Measurements from ENCODE around the gene GARNL3.

GARNL3 gene

GRCh38 chr9:127390248-127390545 lies 125.6 kb downstream of the GARNL3 start:
- peaks cover 7 to 13% of the 10 kb centered on the region in 2 donors for H3K4me1 Mint-ChIP-seq
- H3K27me3 Mint-ChIP-seq: peaks cover 21 to 58% of the 10 kb centered on the region in 2 donors
- DNase-seq (no peak), ATAC-seq (replicated peaks) (no peak)
- H3K36me3 Mint-ChIP-seq: no peaks in the 10 kb centered on the region
- H3K4me3 Mint-ChIP-seq: no peak overlapping the region
- H3K27ac Mint-ChIP-seq: no peak overlapping the region
- H3K9me3 Mint-ChIP-seq: no peaks in the 10 kb centered on the region

- Mint-ChIP-seq H3K4me3 (no peak overlapping the region), H3K36me3 (no peaks in the 10 kb centered on the region), H3K9me3 (no peaks in the 10 kb centered on the region), H3K27ac (no peak overlapping the region), H3K27me3 (peaks cover 19 to 54% of the 10 kb centered on the region in 2 donors), H3K4me1 (peaks cover 7 to 13% of the 10 kb centered on the region in 2 donors)
- ATAC-seq (replicated peaks) (no peak), DNase-seq (no peak)
Measured at GRCh38 chr9:127390563-127390962, 126.0 kb downstream of the GARNL3 start.

- ATAC-seq (replicated peaks) (no peak), DNase-seq (no peak)
- no peak overlapping the region for H3K4me3 Mint-ChIP-seq
- peaks cover 11 to 20% of the 10 kb centered on the region in 2 donors for H3K4me1 Mint-ChIP-seq
- no peak overlapping the region for H3K27ac Mint-ChIP-seq
- no peaks in the 10 kb centered on the region for H3K9me3 Mint-ChIP-seq
- peaks cover 9 to 38% of the 10 kb centered on the region in 2 donors for H3K27me3 Mint-ChIP-seq
- H3K36me3 Mint-ChIP-seq: no peaks in the 10 kb centered on the region
Measured at GRCh38 chr9:127392166-127392565, 127.6 kb downstream of the GARNL3 start.

GRCh38 chr9:127392976-127393375 lies 128.4 kb downstream of the GARNL3 start:
- Mint-ChIP-seq H3K36me3 (no peaks in the 10 kb centered on the region), H3K4me1 (peaks cover 12 to 21% of the 10 kb centered on the region in 2 donors)
- DNase-seq: no peak

GRCh38 chr9:127393645-127394044 lies 129.1 kb downstream of the GARNL3 start:
- no peaks in the 10 kb centered on the region for H3K9me3 Mint-ChIP-seq

More at GRCh38 chr9:127392976-127393375, 128.4 kb downstream of the GARNL3 start:
- no peak overlapping the region for H3K27ac Mint-ChIP-seq
- H3K4me3 Mint-ChIP-seq: no peak overlapping the region
- ATAC-seq (replicated peaks): no peak
- H3K9me3 Mint-ChIP-seq: no peaks in the 10 kb centered on the region
- peaks cover 9 to 38% of the 10 kb centered on the region in 2 donors for H3K27me3 Mint-ChIP-seq

GRCh38 chr9:127395497-127396252 lies 131.1 kb downstream of the GARNL3 start:
- peak overlapping the region; percentile 79 to 88 for H3K4me3 Mint-ChIP-seq

More at GRCh38 chr9:127393645-127394044, 129.1 kb downstream of the GARNL3 start:
- H3K36me3 Mint-ChIP-seq: no peaks in the 10 kb centered on the region
- H3K27ac Mint-ChIP-seq: no peak overlapping the region
- H3K4me3 Mint-ChIP-seq: no peak overlapping the region
- peaks cover 15 to 21% of the 10 kb centered on the region in 2 donors for H3K4me1 Mint-ChIP-seq
- ATAC-seq (replicated peaks): no peak
- H3K27me3 Mint-ChIP-seq: peaks cover 12 to 38% of the 10 kb centered on the region in 2 donors
- DNase-seq: no peak

GRCh38 chr9:127396253-127396807 lies 131.8 kb downstream of the GARNL3 start:
- DNase-seq (no peak), ATAC-seq (replicated peaks) (no peak)
- peaks cover 12 to 18% of the 10 kb centered on the region in 2 donors for H3K4me1 Mint-ChIP-seq
- no peaks in the 10 kb centered on the region for H3K9me3 Mint-ChIP-seq
- peak overlapping the region; percentile 15 for H3K27ac Mint-ChIP-seq
- peaks cover 3 to 26% of the 10 kb centered on the region in 2 donors for H3K27me3 Mint-ChIP-seq
- H3K4me3 Mint-ChIP-seq: peak overlapping the region; percentile 79 to 88
- peaks cover 2 to 3% of the 10 kb centered on the region in 2 donors for H3K36me3 Mint-ChIP-seq

More at GRCh38 chr9:127395497-127396252, 131.1 kb downstream of the GARNL3 start:
- Mint-ChIP-seq H3K4me1 (peaks cover 12 to 18% of the 10 kb centered on the region in 2 donors), H3K27ac (peak overlapping the region; percentile 15), H3K9me3 (no peaks in the 10 kb centered on the region), H3K36me3 (peaks cover 2 to 3% of the 10 kb centered on the region in 2 donors), H3K27me3 (peaks cover 3 to 27% of the 10 kb centered on the region in 2 donors)
- DNase-seq (no peak), ATAC-seq (replicated peaks) (no peak)

- DNase-seq (peak; percentile 99), ATAC-seq (replicated peaks) (peak; percentile 95 to 96)
- Mint-ChIP-seq H3K4me1 (peaks cover 12 to 18% of the 10 kb centered on the region in 2 donors), H3K9me3 (no peaks in the 10 kb centered on the region), H3K27me3 (peaks cover 3 to 22% of the 10 kb centered on the region in 2 donors), H3K4me3 (peak within 1 kb of the TSS; percentile 85 to 88), H3K27ac (peak within 1 kb of the TSS; percentile 76), H3K36me3 (peaks cover 3 to 4% of the 10 kb centered on the region in 2 donors)
Measured at GRCh38 chr9:127396808-127397645, 132.5 kb downstream of the GARNL3 start, which contains the start of gene SLC2A8. Gene SLC2A8 (plus strand): TSS chr9:127397169. CDS start chr9:127397231, 62 bp downstream.

GRCh38 chr9:127397646-127398274 lies 133.2 kb downstream of the GARNL3 start:
- Mint-ChIP-seq H3K27me3 (peaks cover 3 to 14% of the 10 kb centered on the region in 2 donors), H3K9me3 (no peaks in the 10 kb centered on the region), H3K4me3 (peak overlapping the region; percentile 85 to 88), H3K27ac (peak overlapping the region; percentile 76), H3K36me3 (peaks cover 6% of the 10 kb centered on the region in 2 donors), H3K4me1 (peaks cover 12 to 18% of the 10 kb centered on the region in 2 donors)
- peak; percentile 24 for DNase-seq
- no peak for ATAC-seq (replicated peaks)

GRCh38 chr9:127398275-127398647 lies 133.7 kb downstream of the GARNL3 start:
- Mint-ChIP-seq H3K36me3 (peaks cover 6% of the 10 kb centered on the region in 2 donors), H3K4me3 (peak overlapping the region; percentile 85 to 88), H3K4me1 (peaks cover 12 to 18% of the 10 kb centered on the region in 2 donors), H3K27ac (peak overlapping the region; percentile 76), H3K9me3 (no peaks in the 10 kb centered on the region), H3K27me3 (peaks cover 3 to 9% of the 10 kb centered on the region in 2 donors)
- ATAC-seq (replicated peaks) (no peak), DNase-seq (no peak)

- H3K27ac Mint-ChIP-seq: no peak overlapping the region
- peak overlapping the region; percentile 85 to 88 for H3K4me3 Mint-ChIP-seq
- H3K4me1 Mint-ChIP-seq: peaks cover 12 to 18% of the 10 kb centered on the region in 2 donors
- DNase-seq (no peak), ATAC-seq (replicated peaks) (no peak)
- peaks cover 6% of the 10 kb centered on the region in 2 donors for H3K36me3 Mint-ChIP-seq
- H3K27me3 Mint-ChIP-seq: peaks cover 3 to 8% of the 10 kb centered on the region in 2 donors
- no peaks in the 10 kb centered on the region for H3K9me3 Mint-ChIP-seq
Measured at GRCh38 chr9:127398715-127399400, 134.3 kb downstream of the GARNL3 start.

GRCh38 chr9:127399736-127400269 lies 135.2 kb downstream of the GARNL3 start:
- H3K27ac Mint-ChIP-seq: no peak overlapping the region
- DNase-seq: no peak
- H3K9me3 Mint-ChIP-seq: no peaks in the 10 kb centered on the region
- H3K36me3 Mint-ChIP-seq: peaks cover 6% of the 10 kb centered on the region in 2 donors
- no peak for ATAC-seq (replicated peaks)
- peaks cover 12 to 18% of the 10 kb centered on the region in 2 donors for H3K4me1 Mint-ChIP-seq
- no peak overlapping the region for H3K4me3 Mint-ChIP-seq
- H3K27me3 Mint-ChIP-seq: peaks cover 3 to 8% of the 10 kb centered on the region in 2 donors

Measured in stimulated activated naive B cell treated with anti-CD40 and anti-IgM and Interleukin-4, amounts not matched to agents 10 μg/mL and 1 μg/mL and 100 μg/mL, for 72 hours (primary cell).